ENCODE results near the gene AKT3. TPM values are rescaled to one million over a fixed set of nuclear protein-coding genes. Genes with fewer than 3 reads are reported as not detected.

Gene AKT3
- total RNA-seq, 1 donor from 2014 or later: 107 TPM

DNA sequence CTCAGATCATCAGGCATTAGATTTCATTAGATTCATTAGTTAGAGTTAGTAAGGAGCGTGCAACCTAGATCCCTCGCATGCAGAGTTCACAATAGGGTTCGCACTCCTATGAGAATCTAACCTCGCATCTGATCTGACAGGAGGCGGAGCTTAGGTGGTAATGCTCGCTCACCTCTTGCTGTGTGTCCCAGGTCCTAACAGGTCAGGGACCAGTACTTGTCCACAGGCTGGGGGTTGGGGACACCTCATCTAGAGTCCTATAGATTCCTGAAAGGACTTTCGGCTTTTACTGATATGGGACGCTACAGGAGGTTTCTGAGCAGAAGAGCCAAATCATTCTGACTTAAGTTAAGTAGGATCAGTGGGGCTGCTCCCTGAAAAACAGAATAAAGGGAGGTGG lies 91.4 kb downstream of the AKT3 start:
- DNase-seq (ENCODE audit: extremely low spot score, unreplicated experiment): no peak
- no peaks in the 10 kb centered on the region for H3K36me3 Mint-ChIP-seq (ENCODE audit: unreplicated experiment)
- H3K4me3 Mint-ChIP-seq (ENCODE audit: unreplicated experiment): no peak overlapping the region
- H3K9me3 Mint-ChIP-seq (ENCODE audit: unreplicated experiment): no peaks in the 10 kb centered on the region
- H3K4me1 Mint-ChIP-seq (ENCODE audit: unreplicated experiment): peaks cover 35% of the 10 kb centered on the region
- TF ChIP-seq CTCF (IDR thresholded peaks at IDR 0.05): no peak
- H3K27me3 Mint-ChIP-seq (ENCODE audit: unreplicated experiment): no peaks in the 10 kb centered on the region
- H3K27ac Mint-ChIP-seq (ENCODE audit: unreplicated experiment): no peak overlapping the region

DNA sequence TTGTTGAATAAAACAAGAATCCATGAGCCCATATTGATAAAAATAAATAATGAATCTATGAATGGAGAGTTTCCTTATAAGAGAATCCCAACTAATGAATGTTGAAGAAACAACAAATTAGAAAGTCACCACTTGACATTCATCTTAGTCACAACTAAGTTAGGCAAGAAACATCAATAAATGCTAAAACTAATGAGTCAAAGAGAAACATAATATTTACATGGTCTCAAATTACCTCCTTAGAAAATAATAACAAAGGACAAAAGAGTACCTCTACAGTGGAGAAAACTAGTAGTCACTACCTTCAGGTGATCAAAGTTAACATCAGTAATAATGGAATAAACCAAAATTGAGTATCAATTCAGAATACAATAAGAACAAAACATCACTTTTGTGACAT lies 93.5 kb downstream of the AKT3 start:
- TF ChIP-seq CTCF (IDR thresholded peaks at IDR 0.05): no peak
- DNase-seq (ENCODE audit: extremely low spot score, unreplicated experiment): no peak
- peaks cover 30% of the 10 kb centered on the region for H3K4me1 Mint-ChIP-seq (ENCODE audit: unreplicated experiment)
- no peaks in the 10 kb centered on the region for H3K27me3 Mint-ChIP-seq (ENCODE audit: unreplicated experiment)
- H3K4me3 Mint-ChIP-seq (ENCODE audit: unreplicated experiment): no peak overlapping the region
- no peaks in the 10 kb centered on the region for H3K9me3 Mint-ChIP-seq (ENCODE audit: unreplicated experiment)
- H3K36me3 Mint-ChIP-seq (ENCODE audit: unreplicated experiment): no peaks in the 10 kb centered on the region
- H3K27ac Mint-ChIP-seq (ENCODE audit: unreplicated experiment): no peak overlapping the region

DNA sequence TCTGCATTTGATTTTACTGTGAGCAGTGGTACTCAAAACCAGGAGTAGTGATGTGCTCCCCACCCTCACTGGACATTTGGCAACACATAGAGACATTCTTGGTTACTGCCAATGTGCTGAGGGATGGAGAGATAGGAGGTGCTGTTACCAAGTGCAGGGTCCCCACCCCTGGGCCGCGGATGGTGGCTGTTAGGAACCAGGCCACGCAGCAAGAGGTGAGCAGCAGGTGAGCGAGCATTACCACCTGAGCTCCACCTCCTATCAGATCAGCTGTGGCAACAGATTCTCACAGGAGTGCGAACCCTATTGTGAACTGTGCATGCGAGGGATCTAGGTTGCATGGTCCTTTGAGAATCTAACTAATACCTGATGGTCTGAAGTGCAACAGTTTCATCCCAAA lies 95.7 kb downstream of the AKT3 start:
- DNase-seq (ENCODE audit: extremely low spot score, unreplicated experiment): no peak
- Mint-ChIP-seq H3K4me3 (ENCODE audit: unreplicated experiment) (no peak overlapping the region), H3K27ac (ENCODE audit: unreplicated experiment) (no peak overlapping the region), H3K4me1 (ENCODE audit: unreplicated experiment) (peaks cover 16% of the 10 kb centered on the region), H3K36me3 (ENCODE audit: unreplicated experiment) (no peaks in the 10 kb centered on the region), H3K27me3 (ENCODE audit: unreplicated experiment) (no peaks in the 10 kb centered on the region), H3K9me3 (ENCODE audit: unreplicated experiment) (no peaks in the 10 kb centered on the region)
- no peak for TF ChIP-seq CTCF (IDR thresholded peaks at IDR 0.05)

DNA sequence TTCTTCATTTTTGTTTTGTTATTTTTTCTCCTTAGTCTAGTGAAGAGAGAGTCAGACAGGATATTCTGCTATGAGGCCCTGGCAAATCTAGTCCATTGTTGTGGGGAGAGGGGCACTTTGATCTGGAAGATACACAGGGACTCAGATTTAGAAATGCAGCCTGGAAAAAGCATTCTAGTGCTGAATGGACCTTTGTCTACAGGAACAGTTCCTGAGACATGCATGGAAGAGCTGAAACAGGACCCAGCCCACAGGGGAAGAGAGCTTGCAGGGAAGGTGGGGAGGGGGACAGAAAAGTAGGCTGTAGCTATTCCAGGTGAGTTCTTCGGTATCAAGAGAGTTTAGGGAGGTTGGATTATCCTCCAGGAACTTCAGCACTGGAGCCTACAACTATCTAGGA lies 98.5 kb downstream of the AKT3 start:
- H3K9me3 Mint-ChIP-seq (ENCODE audit: unreplicated experiment): no peaks in the 10 kb centered on the region
- H3K36me3 Mint-ChIP-seq (ENCODE audit: unreplicated experiment): no peaks in the 10 kb centered on the region
- no peak overlapping the region for H3K4me3 Mint-ChIP-seq (ENCODE audit: unreplicated experiment)
- peaks cover 18% of the 10 kb centered on the region for H3K4me1 Mint-ChIP-seq (ENCODE audit: unreplicated experiment)
- no peak for DNase-seq (ENCODE audit: extremely low spot score, unreplicated experiment)
- H3K27me3 Mint-ChIP-seq (ENCODE audit: unreplicated experiment): no peaks in the 10 kb centered on the region
- TF ChIP-seq CTCF (IDR thresholded peaks at IDR 0.05): no peak
- no peak overlapping the region for H3K27ac Mint-ChIP-seq (ENCODE audit: unreplicated experiment)

DNA sequence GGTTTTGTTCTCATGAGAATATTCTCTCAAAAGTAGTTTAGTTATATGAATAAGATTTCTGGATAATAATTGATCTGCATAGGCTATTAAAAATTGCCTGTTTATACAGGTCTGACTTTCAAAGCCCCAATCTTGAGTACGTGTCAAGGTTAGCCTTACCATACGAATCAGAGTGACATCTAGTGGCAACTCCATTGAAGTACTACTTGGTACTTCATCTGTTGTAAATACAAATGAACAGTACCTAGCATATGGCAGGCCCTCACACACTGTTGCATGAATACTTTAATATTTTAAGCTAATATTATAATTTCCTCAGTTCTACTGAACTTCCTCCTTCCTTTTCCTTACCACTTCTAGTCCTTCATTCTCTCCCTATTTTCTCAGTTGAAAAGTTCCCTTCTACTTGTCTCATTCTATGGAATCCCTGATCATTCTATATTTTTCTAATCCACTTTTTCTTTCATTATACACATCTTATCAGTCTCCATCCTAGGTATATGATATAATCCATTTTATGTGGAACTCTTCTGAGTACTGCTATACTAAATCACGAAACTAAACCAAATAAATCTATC lies 101.2 kb downstream of the AKT3 start:
- Mint-ChIP-seq H3K4me1 (ENCODE audit: unreplicated experiment) (peaks cover 29% of the 10 kb centered on the region), H3K27me3 (ENCODE audit: unreplicated experiment) (no peaks in the 10 kb centered on the region), H3K4me3 (ENCODE audit: unreplicated experiment) (no peak overlapping the region), H3K27ac (ENCODE audit: unreplicated experiment) (no peak overlapping the region), H3K9me3 (ENCODE audit: unreplicated experiment) (peaks cover 3% of the 10 kb centered on the region), H3K36me3 (ENCODE audit: unreplicated experiment) (peaks cover 3% of the 10 kb centered on the region)
- DNase-seq (ENCODE audit: extremely low spot score, unreplicated experiment): no peak
- peak; percentile 83 for TF ChIP-seq CTCF (IDR thresholded peaks at IDR 0.05)
